ENCODE data around the gene TMC2.

TMC2 gene

GRCh38 chr20:2687514-2687913 lies 151.1 kb downstream of the TMC2 start:
- peaks cover 10% of the 10 kb centered on the region for H3K27me3 ChIP-seq (ENCODE audit: insufficient read depth, poor library complexity, severe bottlenecking)
- no peak overlapping the region for H3K4me3 ChIP-seq (replicated peaks; ENCODE audit: insufficient read depth, low read length)
- TF ChIP-seq REST (IDR thresholded peaks at IDR 0.05; ENCODE audit: insufficient replicate concordance, low read depth) (no peak), SPI1 (IDR thresholded peaks at IDR 0.05; ENCODE audit: borderline replicate concordance, low read depth) (no peak), GABPA (IDR thresholded peaks at IDR 0.05; ENCODE audit: low read depth) (no peak), CTCF (IDR thresholded peaks at IDR 0.05; ENCODE audit: insufficient read depth, low read length) (no peak), POLR2AphosphoS5 (IDR thresholded peaks at IDR 0.05; ENCODE audit: low read depth) (no peak)
- no peak overlapping the region for H3K27ac ChIP-seq (replicated peaks)
- no peak for DNase-seq (ENCODE audit: low read depth in 1 of 2, low spot score in 1 of 2)

GRCh38 chr20:2688041-2688591 lies 151.7 kb downstream of the TMC2 start:
- no peak for TF ChIP-seq REST (IDR thresholded peaks at IDR 0.05; ENCODE audit: insufficient replicate concordance, low read depth)
- TF ChIP-seq SPI1 (IDR thresholded peaks at IDR 0.05; ENCODE audit: borderline replicate concordance, low read depth): peak; percentile 86
- TF ChIP-seq CTCF (IDR thresholded peaks at IDR 0.05; ENCODE audit: insufficient read depth, low read length): peak; percentile 84
- peak; percentile 67 to 81 for DNase-seq (ENCODE audit: low read depth in 1 of 2, low spot score in 1 of 2)

GRCh38 chr20:2690213-2690612 lies 153.8 kb downstream of the TMC2 start:
- Histone ChIP-seq H3K4me3 (replicated peaks; ENCODE audit: insufficient read depth, low read length) (no peak overlapping the region), H3K27me3 (ENCODE audit: insufficient read depth, poor library complexity, severe bottlenecking) (peaks cover 27% of the 10 kb centered on the region), H3K27ac (replicated peaks) (no peak overlapping the region)
- TF ChIP-seq POLR2AphosphoS5 (IDR thresholded peaks at IDR 0.05; ENCODE audit: low read depth): no peak
- no peak for TF ChIP-seq SPI1 (IDR thresholded peaks at IDR 0.05; ENCODE audit: borderline replicate concordance, low read depth)
- TF ChIP-seq CTCF (IDR thresholded peaks at IDR 0.05; ENCODE audit: insufficient read depth, low read length): no peak
- no peak for TF ChIP-seq REST (IDR thresholded peaks at IDR 0.05; ENCODE audit: insufficient replicate concordance, low read depth)
- no peak for TF ChIP-seq GABPA (IDR thresholded peaks at IDR 0.05; ENCODE audit: low read depth)
- no peak for DNase-seq (ENCODE audit: low read depth in 1 of 2, low spot score in 1 of 2)

More at GRCh38 chr20:2688041-2688591, 151.7 kb downstream of the TMC2 start:
- H3K27ac ChIP-seq (replicated peaks): no peak overlapping the region
- H3K27me3 ChIP-seq (ENCODE audit: insufficient read depth, poor library complexity, severe bottlenecking): peaks cover 10% of the 10 kb centered on the region
- no peak overlapping the region for H3K4me3 ChIP-seq (replicated peaks; ENCODE audit: insufficient read depth, low read length)

Data from HL-60 (cell line).